H1 (cell line): ENCODE data around the gene CCR9. TPM values are rescaled to one million over a fixed set of nuclear protein-coding genes. Genes with fewer than 3 reads are reported as not detected.

ENCODE experiments used
- CTCF ChIA-PET: fragments of 300-600 bp; sonication (Branson Sonifier 250); formaldehyde crosslinking; loops from one replicate; lab custom pipeline; 2021; ENCODE audit not compliant: partially characterized antibody; lab: Charles Lee
- POLR2A ChIA-PET: fragments of 300-600 bp; sonication (Branson Sonifier 250); formaldehyde crosslinking; loops from one replicate; lab custom pipeline; 2021; ENCODE audit warnings: inconsistent platforms; ENCODE audit not compliant: partially characterized antibody; lab: Charles Lee
- DNase-seq, 2 experiments: peaks; one replicate each; pipeline versions ENCODE4 v3.0.0 to v3.0.0-alpha.2; 2010 to 2022; ENCODE audit warnings: low spot score in 2 of 2, low read depth in 1 of 2, mixed read lengths in 1 of 2
- FAIRE-seq: peaks from 2 replicates; lab custom pipeline; 2011; peaks lifted over from hg19 to GRCh38; lab: Jason Lieb, UNC
- H2AFZ ChIP-seq: 2 replicates; pipeline ENCODE4 v1.8.1; 2012; ENCODE audit warnings: low read length, inconsistent platforms
- H2AK5ac ChIP-seq: 2 replicates; pipeline ENCODE4 v1.6.1; 2013; ENCODE audit warnings: low read depth, low read length
- H2BK120ac ChIP-seq: replicated peaks from 2 replicates; pipeline ENCODE3; 2013; ENCODE audit warnings: low read depth, low read length, inconsistent platforms
- H2BK12ac ChIP-seq: 2 replicates; pipeline ENCODE4 v1.6.1; 2013; ENCODE audit warnings: low read depth, low read length
- H2BK15ac ChIP-seq: 2 replicates; pipeline ENCODE4 v1.6.1; 2013; ENCODE audit warnings: low read length
- H2BK20ac ChIP-seq: 2 replicates; pipeline ENCODE4 v1.6.1; 2013; ENCODE audit warnings: low read length
- H2BK5ac ChIP-seq: 2 replicates; pipeline ENCODE4 v1.6.1; 2013; ENCODE audit warnings: low read depth, low read length
- H3K14ac ChIP-seq: 2 replicates; pipeline ENCODE4 v1.6.1; 2013; ENCODE audit warnings: inconsistent platforms; ENCODE audit not compliant: insufficient read length
- H3K18ac ChIP-seq: 2 replicates; pipeline ENCODE4 v1.6.1; 2013; ENCODE audit warnings: low read length; ENCODE audit errors: extremely low read depth
- H3K23ac ChIP-seq: 2 replicates; pipeline ENCODE4 v1.6.1; 2013; ENCODE audit warnings: inconsistent platforms; ENCODE audit not compliant: insufficient read length
- H3K23me2 ChIP-seq: 2 replicates; pipeline ENCODE4 v1.6.1; 2013; ENCODE audit warnings: low read depth, low read length
- H3K27ac ChIP-seq: 2 replicates; pipeline ENCODE4 v1.6.1; 2011; ENCODE audit warnings: low read depth, low read length, inconsistent platforms
- H3K27me3 ChIP-seq, 4 experiments: replicated peaks in 1 of 4; 1 replicate in 1 of 4; 2 replicates in 3 of 4; pipeline versions ENCODE4 v1.6.1 to v1.8.1; 2011 to 2013; ENCODE audit warnings: low read length in 3 of 4, mild to moderate bottlenecking in 3 of 4, inconsistent platforms in 2 of 4, mixed read lengths in 2 of 4, moderate library complexity in 1 of 4; ENCODE audit not compliant: control insufficient read depth in 3 of 4, insufficient read depth in 3 of 4; ENCODE audit errors: extremely low read depth in 1 of 4
- H3K36me3 ChIP-seq, 4 experiments: 2 replicates each; pipeline versions ENCODE4 v1.6.1 to v1.8.1; 2011 to 2013; ENCODE audit warnings: mild to moderate bottlenecking in 4 of 4, low read length in 3 of 4, moderate library complexity in 2 of 4, control low read depth in 1 of 4, inconsistent platforms in 1 of 4; ENCODE audit not compliant: insufficient read depth in 4 of 4, control insufficient read depth in 2 of 4
- H3K4ac ChIP-seq: replicated peaks from 2 replicates; pipeline ENCODE3; 2013; ENCODE audit warnings: low read length, low read depth, mixed read lengths, inconsistent platforms; ENCODE audit not compliant: insufficient read length
- H3K4me1 ChIP-seq, 4 experiments: replicated peaks in 1 of 4; 1 replicate in 1 of 4; 2 replicates in 3 of 4; pipeline versions ENCODE4 v1.6.1 to v1.8.1; 2011 to 2013; ENCODE audit warnings: low read length in 3 of 4, inconsistent platforms in 2 of 4, mixed read lengths in 1 of 4; ENCODE audit not compliant: insufficient read depth in 4 of 4, control insufficient read depth in 3 of 4
- H3K4me2 ChIP-seq, 2 experiments: 2 replicates each; pipeline versions ENCODE4 v1.6.1 to v1.8.1; 2011 to 2013; ENCODE audit warnings: low read depth in 2 of 2, low read length in 2 of 2, control low read depth in 1 of 2, inconsistent platforms in 1 of 2, mild to moderate bottlenecking in 1 of 2; ENCODE audit not compliant: insufficient read depth in 1 of 2
- H3K4me3 ChIP-seq, 4 experiments: fragments of 200-600, 300-600 bp in 1 of 4; sonication (generic), shearing (Covaris generic), sonication (Bioruptor Twin) in 1 of 4; 2 replicates each; pipeline versions ENCODE4 v1.5.1 to v1.8.1; 2011 to 2016; ENCODE audit warnings: low read length in 4 of 4, low read depth in 3 of 4, control low read depth in 2 of 4, inconsistent platforms in 2 of 4, mild to moderate bottlenecking in 2 of 4, mixed read lengths in 1 of 4, moderate library complexity in 1 of 4; ENCODE audit not compliant: insufficient read depth in 2 of 4; ENCODE audit errors: extremely low read depth in 1 of 4
- H3K56ac ChIP-seq: replicated peaks from 2 replicates; pipeline ENCODE3; 2013; ENCODE audit warnings: low read depth, mild to moderate bottlenecking, mixed read lengths, low read length, inconsistent platforms; ENCODE audit not compliant: insufficient read length
- H3K79me1 ChIP-seq: 2 replicates; pipeline ENCODE4 v1.6.1; 2013; ENCODE audit warnings: low read depth, low read length, control low read depth
- H3K79me2 ChIP-seq, 2 experiments: 2 replicates each; pipeline versions ENCODE4 v1.6.1 to v1.8.1; 2012 to 2013; ENCODE audit warnings: low read length in 2 of 2, mild to moderate bottlenecking in 2 of 2, inconsistent platforms in 1 of 2; ENCODE audit not compliant: insufficient read depth in 2 of 2, control insufficient read depth in 1 of 2
- H3K9ac ChIP-seq, 4 experiments: replicated peaks in 1 of 4; 1 replicate in 1 of 4; 2 replicates in 3 of 4; pipeline versions ENCODE4 v1.6.1 to v1.8.1; 2011 to 2013; ENCODE audit warnings: low read depth in 3 of 4, low read length in 3 of 4, control low read depth in 2 of 4, mild to moderate bottlenecking in 2 of 4, moderate library complexity in 2 of 4, inconsistent platforms in 1 of 4; ENCODE audit errors: extremely low read depth in 1 of 4
- H3K9me3 ChIP-seq, 2 experiments: 2 replicates each; pipeline versions ENCODE4 v1.6.1 to v1.8.1; 2012 to 2013; ENCODE audit warnings: mild to moderate bottlenecking in 2 of 2, moderate library complexity in 2 of 2, control low read depth in 1 of 2, inconsistent platforms in 1 of 2, low read depth in 1 of 2, low read length in 1 of 2, mixed read lengths in 1 of 2; ENCODE audit not compliant: insufficient read depth in 2 of 2
- H4K20me1 ChIP-seq, 2 experiments: replicated peaks in 1 of 2; 2 replicates each; pipeline versions ENCODE3 to v1.8.1; 2011 to 2013; ENCODE audit warnings: inconsistent platforms in 2 of 2, low read length in 2 of 2, mild to moderate bottlenecking in 1 of 2; ENCODE audit not compliant: insufficient read depth in 2 of 2, control insufficient read depth in 1 of 2
- H4K5ac ChIP-seq: 2 replicates; pipeline ENCODE4 v1.6.1; 2013; ENCODE audit warnings: low read length, low read depth, mixed read lengths, inconsistent platforms; ENCODE audit not compliant: insufficient read length
- H4K8ac ChIP-seq: 2 replicates; pipeline ENCODE4 v1.8.0; 2013; ENCODE audit warnings: mild to moderate bottlenecking, moderate library complexity, low read length, inconsistent platforms; ENCODE audit not compliant: insufficient read depth; ENCODE audit errors: extremely low read depth
- H4K91ac ChIP-seq: replicated peaks from 2 replicates; pipeline ENCODE3; 2013; ENCODE audit warnings: low read length, mixed read lengths, inconsistent platforms; ENCODE audit not compliant: insufficient read length
- ATF3 ChIP-seq: IDR thresholded peaks from 2 replicates; pipeline ENCODE4 v1.6.1; 2011; ENCODE audit warnings: low read depth, mild to moderate bottlenecking, low read length; ENCODE audit not compliant: insufficient read depth
- BACH1 ChIP-seq: IDR thresholded peaks from 2 replicates; pipeline ENCODE4 v1.6.1; 2012; ENCODE audit warnings: low read length, improper control_type of control experiment
- CBX8 ChIP-seq: fragments of 300-800, 300-1000 bp; sonication (generic); IDR thresholded peaks from 2 replicates; pipeline ENCODE4 v1.7.1; 2016; ENCODE audit warnings: low read depth, low read length, borderline replicate concordance
- CREB1 ChIP-seq: IDR thresholded peaks from 2 replicates; pipeline ENCODE4 v1.6.1; 2012; ENCODE audit warnings: inconsistent platforms
- FOSL1 ChIP-seq: IDR thresholded peaks from 2 replicates; pipeline ENCODE4 v1.6.1; 2011; ENCODE audit warnings: mild to moderate bottlenecking, low read depth, low read length, moderate library complexity; ENCODE audit not compliant: insufficient read depth
- GTF2F1 ChIP-seq: IDR thresholded peaks from 2 replicates; pipeline ENCODE4 v1.6.1; 2012; ENCODE audit warnings: low read depth, low read length, improper control_type of control experiment, borderline replicate concordance
- JUN ChIP-seq: IDR thresholded peaks from 2 replicates; pipeline ENCODE4 v1.6.1; 2011; ENCODE audit warnings: low read depth, mild to moderate bottlenecking, improper control_type of control experiment, low read length
- PHF8 ChIP-seq: fragments of 200-600 bp; sonication (generic); conservative IDR thresholded peaks from 2 replicates; pipeline ENCODE4 v1.7.1; 2012; ENCODE audit warnings: low read depth, mild to moderate bottlenecking, inconsistent platforms, low read length, moderate library complexity
- RNF2 ChIP-seq: fragments of 200-900, 300-1000 bp; sonication (generic); IDR thresholded peaks from 2 replicates; pipeline ENCODE4 v1.7.1; 2016; ENCODE audit warnings: borderline replicate concordance, low read depth, mild to moderate bottlenecking, antibody characterized with exemption, low read length; ENCODE audit not compliant: poor library complexity, severe bottlenecking; ENCODE audit errors: missing control alignments
- SP1 ChIP-seq: IDR thresholded peaks from 2 replicates; pipeline ENCODE4 v1.6.1; 2011; ENCODE audit warnings: low read depth, low read length
- SP4 ChIP-seq: IDR thresholded peaks from 2 replicates; pipeline ENCODE4 v1.6.1; 2012; ENCODE audit warnings: low read length, inconsistent platforms
- WGBS, 2 experiments: shearing (Covaris generic) in 1 of 2; methylation state at CpG; one replicate each; pipeline versions ENCODE4 v1.1.6 to v1.1.7; 2013 to 2015; ENCODE audit warnings: low lambda C conversion rate in 2 of 2, mixed read lengths in 2 of 2, inconsistent platforms in 1 of 2, low coverage in 1 of 2, missing lambda C conversion rate in 1 of 2; ENCODE audit not compliant: insufficient replicate concordance in 2 of 2, insufficient coverage in 1 of 2, insufficient read length in 1 of 2; ENCODE audit errors: extremely low coverage in 1 of 2, missing lambda C conversion rate in 1 of 2; 5-methylcytosine and 5-hydroxymethylcytosine counted together
- polyA plus RNA-seq, 7 experiments: library from polyadenylated mRNA; depleted of rRNA in 3 of 7; stranded (reverse) in 5 of 7; unstranded in 2 of 7; fragments of >200 nt in 5 of 7; fragments of 200-250 nt in 2 of 7; gene quantifications; 1 replicate in 5 of 7; 2 replicates in 1 of 7; 4 replicates in 1 of 7; pipeline versions ENCODE4 v1.2.1 to v1.2.3, GENCODE V29; 2011 to 2013; ENCODE audit warnings: missing spikeins in 2 of 7, mixed read lengths in 2 of 7
- total RNA-seq: library from RNA; stranded (reverse); fragmentation: NEBNext Ultra II Directional; extraction: Animal tissue kit (Norgen Biotek cat#: 25700); gene quantifications from 2 replicates; pipeline ENCODE4 v1.2.1, GENCODE V29; 2021
- TF ChIP-seq, protein P1 (sequence below): IDR thresholded peaks from 2 replicates; pipeline ENCODE4 v1.6.1; 2012; ENCODE audit warnings: inconsistent platforms

The CCR9 gene
- total and polyA plus RNA-seq, 2 of the 8 experiments (the other 6 are each of a cell fraction or from before 2014, with no cell fraction given): not detected

DNA sequence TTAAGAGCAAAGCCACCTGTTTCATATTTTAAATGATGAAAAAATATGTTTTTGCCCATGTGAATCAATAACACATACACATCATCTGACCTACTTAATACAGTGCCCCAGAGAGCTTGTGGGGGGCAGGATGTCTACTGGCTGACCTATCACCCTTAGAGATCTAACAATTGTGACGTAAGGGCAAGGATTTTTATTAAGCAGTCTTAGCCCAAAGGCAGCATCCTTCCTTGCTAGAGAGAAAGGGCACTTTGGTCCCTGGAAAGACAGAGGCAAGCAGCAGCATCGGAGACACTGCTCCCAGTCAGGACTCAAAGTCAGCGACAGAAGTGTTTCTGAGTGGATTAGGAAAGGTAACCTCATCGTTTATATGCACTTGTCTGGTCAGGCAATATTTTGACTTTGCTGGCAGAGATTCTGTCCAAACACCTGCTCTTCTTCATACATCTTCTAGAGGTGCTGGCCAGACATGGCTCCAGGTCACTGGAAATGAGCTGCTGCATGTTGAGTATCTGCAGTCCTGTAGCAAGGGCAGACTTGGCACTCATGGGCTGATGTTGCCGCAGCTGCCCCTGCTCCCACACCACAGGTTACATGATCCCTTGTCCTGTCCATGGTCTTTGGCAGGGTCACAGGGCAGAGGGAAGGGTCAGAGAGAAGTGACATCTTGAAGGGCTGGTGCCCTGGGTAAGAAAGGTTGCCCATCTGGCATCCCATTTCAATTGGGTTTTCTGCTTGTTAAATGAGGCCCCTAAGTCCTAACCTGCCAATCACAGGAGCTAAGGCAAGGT lies 58.7 kb downstream of the CCR9 start:
- Histone ChIP-seq H2BK15ac (no peak overlapping the region), H2BK12ac (no peak overlapping the region), H2AK5ac (no peak overlapping the region), H2BK5ac (no peak overlapping the region), H2AFZ (no peak overlapping the region), H4K91ac (no peak overlapping the region), H3K18ac (no peak overlapping the region), H3K4ac (no peak overlapping the region), H3K4me1 (no peaks in the 10 kb centered on the region; a peak in 1 of 7 replicates), H4K8ac (no peak overlapping the region), H3K23ac (no peak overlapping the region), H3K14ac (no peak overlapping the region), H3K36me3 (peaks cover 2 to 27% (median 23%) of the 10 kb centered on the region in 4 experiments; a peak in 6 of 8 replicates), H3K9ac (no peak overlapping the region), H3K79me2 (no peaks in the 10 kb centered on the region), H3K23me2 (no peaks in the 10 kb centered on the region), H2BK120ac (no peak overlapping the region), H3K27me3 (no peaks in the 10 kb centered on the region), H3K79me1 (no peaks in the 10 kb centered on the region), H3K9me3 (no peaks in the 10 kb centered on the region), H2BK20ac (no peak overlapping the region), H3K4me3 (no peak overlapping the region), H3K4me2 (no peak overlapping the region), H3K56ac (no peak overlapping the region), H3K27ac (no peak overlapping the region), H4K20me1 (peaks cover 1 to 4% of the 10 kb centered on the region in 2 experiments), H4K5ac (no peak overlapping the region)
- ChIA-PET POLR2A (no interaction called here), CTCF (interaction anchor here (1.0 to 1.8 kb wide), 5 partner anchors 7 to 134 kb away, joined by 3 to 8 read pairs (median 3); no protein-coding TSS in a partner anchor)
- no peak for FAIRE-seq
- DNase-seq: no peak
- WGBS, 2 experiments: 87% methylated on average over 5 of the region's 5 CpGs; no CpG with 5 or more reads in 1 of the 2 experiments
- no peak for TF ChIP-seq FOSL1
- TF ChIP-seq BACH1: no peak
- TF ChIP-seq, protein P1, sequence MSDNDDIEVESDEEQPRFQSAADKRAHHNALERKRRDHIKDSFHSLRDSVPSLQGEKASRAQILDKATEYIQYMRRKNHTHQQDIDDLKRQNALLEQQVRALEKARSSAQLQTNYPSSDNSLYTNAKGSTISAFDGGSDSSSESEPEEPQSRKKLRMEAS: no peak
- no peak for TF ChIP-seq RNF2
- TF ChIP-seq CBX8: no peak
- TF ChIP-seq SP4: no peak
- no peak for TF ChIP-seq ATF3
- TF ChIP-seq GTF2F1: no peak
- TF ChIP-seq CREB1: no peak
- TF ChIP-seq PHF8: no peak
- TF ChIP-seq JUN: no peak
- no peak for TF ChIP-seq SP1
